ENCODE measurements around the gene SFR1. TPM values are rescaled to one million over a fixed set of nuclear protein-coding genes. Genes with fewer than 3 reads are reported as not detected.
A peak's percentile ranks its signal among the peaks of the same experiment; 100 is the strongest.

The SFR1 gene
- total and polyA plus RNA-seq, 7 donors = 3.5 to 9.6 (median 4.1) TPM

- 39 to 50% (median 44%) methylated on average over 3 of the region's 3 CpGs for WGBS, 3 donors
- TF ChIP-seq CTCF (IDR thresholded peaks at IDR 0.05) = no peak
- Histone ChIP-seq H3K27me3 (ENCODE audit: insufficient read depth in 3 of 3, low read length in 2 of 3) (peaks cover 0 to 2% (median 0%) of the 10 kb centered on the region in 3 donors), H3K4me1 (no peaks in the 10 kb centered on the region), H3K36me3 (ENCODE audit: insufficient read depth in 1 of 2, low read depth in 1 of 2) (no peaks in the 10 kb centered on the region), H3K9me3 (no peaks in the 10 kb centered on the region), H3K4me3 (no peak overlapping the region), H3K27ac (no peak overlapping the region)
- intact Hi-C loops (cut with DNase I) = no loop called here
- DNase-seq (no peak), ATAC-seq (no peak)
These were observed 44.7 kb upstream of the SFR1 start for GRCh38 chr10:104077247-104077646.

DNA sequence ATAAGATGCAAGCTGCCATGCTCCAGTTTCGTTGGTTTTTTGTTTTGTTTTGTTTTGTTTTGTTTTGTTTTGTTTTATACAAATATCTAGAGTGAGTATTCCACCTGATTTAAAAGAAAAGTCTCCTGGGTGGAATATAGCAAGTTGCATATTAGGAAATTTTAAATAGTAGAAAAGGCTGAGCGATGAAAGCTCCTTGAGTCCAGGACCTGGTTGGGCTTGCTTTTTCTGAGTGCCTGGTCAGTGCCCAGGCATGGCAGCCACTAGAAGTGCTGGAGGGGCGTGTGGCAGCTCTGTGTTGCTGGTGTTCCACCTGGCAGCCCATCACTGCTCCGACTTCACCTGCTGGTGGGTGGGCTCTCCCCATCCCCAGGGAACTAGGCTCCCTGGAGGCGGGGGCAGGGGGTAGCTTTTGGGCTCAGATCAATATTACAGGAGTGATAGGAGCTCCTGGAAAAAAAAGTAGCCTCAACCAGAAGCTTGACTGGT lies 44.3 kb upstream of the SFR1 start:
- DNase-seq = no peak
- no peaks in the 10 kb centered on the region for H3K36me3 ChIP-seq (ENCODE audit: insufficient read depth in 1 of 2, low read depth in 1 of 2)
- H3K4me3 ChIP-seq = no peak overlapping the region
- WGBS, 3 donors = 81 to 84% (median 83%) methylated on average over 5 of the region's 5 CpGs
- H3K4me1 ChIP-seq = no peaks in the 10 kb centered on the region
- intact Hi-C loops (cut with DNase I) = no loop called here
- TF ChIP-seq CTCF (IDR thresholded peaks at IDR 0.05) = no peak
- H3K9me3 ChIP-seq = no peaks in the 10 kb centered on the region
- ATAC-seq = no peak
- H3K27me3 ChIP-seq (ENCODE audit: insufficient read depth in 3 of 3, low read length in 2 of 3) = no peaks in the 10 kb centered on the region
- no peak overlapping the region for H3K27ac ChIP-seq

GRCh38 chr10:104080762-104081161 lies 41.2 kb upstream of the SFR1 start:
- peak; percentile 29 for TF ChIP-seq CTCF (IDR thresholded peaks at IDR 0.05)
- no peaks in the 10 kb centered on the region for H3K27me3 ChIP-seq (ENCODE audit: insufficient read depth in 3 of 3, low read length in 2 of 3)
- no peak for DNase-seq
- H3K36me3 ChIP-seq (ENCODE audit: insufficient read depth in 1 of 2, low read depth in 1 of 2) = no peaks in the 10 kb centered on the region
- no peak overlapping the region for H3K27ac ChIP-seq
- intact Hi-C loops (cut with DNase I) = no loop called here
- ATAC-seq = no peak
- no peaks in the 10 kb centered on the region for H3K9me3 ChIP-seq
- whole genome bisulfite sequencing, 3 donors = 7 to 22% (median 20%) methylated on average over 1 of the region's 1 CpG
- no peak overlapping the region for H3K4me3 ChIP-seq
- no peaks in the 10 kb centered on the region for H3K4me1 ChIP-seq

GRCh38 chr10:104081998-104082397 lies 40.0 kb upstream of the SFR1 start:
- TF ChIP-seq CTCF (IDR thresholded peaks at IDR 0.05) = no peak
- no peaks in the 10 kb centered on the region for H3K9me3 ChIP-seq
- 63 to 70% (median 68%) methylated on average over 5 of the region's 5 CpGs for WGBS, 3 donors
- no peak for DNase-seq
- no peak for ATAC-seq
- no peak overlapping the region for H3K27ac ChIP-seq
- no peak overlapping the region for H3K4me3 ChIP-seq
- intact Hi-C loops (cut with DNase I) = no loop called here
- H3K27me3 ChIP-seq (ENCODE audit: insufficient read depth in 3 of 3, low read length in 2 of 3) = no peaks in the 10 kb centered on the region
- H3K4me1 ChIP-seq = no peaks in the 10 kb centered on the region
- H3K36me3 ChIP-seq (ENCODE audit: insufficient read depth in 1 of 2, low read depth in 1 of 2) = no peaks in the 10 kb centered on the region

- no peak overlapping the region for H3K27ac ChIP-seq
- H3K36me3 ChIP-seq (ENCODE audit: insufficient read depth in 1 of 2, low read depth in 1 of 2) = no peaks in the 10 kb centered on the region
- H3K27me3 ChIP-seq (ENCODE audit: insufficient read depth in 3 of 3, low read length in 2 of 3) = peaks cover 0 to 2% (median 0%) of the 10 kb centered on the region in 3 donors
- ATAC-seq (no peak), DNase-seq (no peak)
- no peaks in the 10 kb centered on the region for H3K9me3 ChIP-seq
- H3K4me1 ChIP-seq = no peaks in the 10 kb centered on the region
- H3K4me3 ChIP-seq = no peak overlapping the region
- no peak for TF ChIP-seq CTCF (IDR thresholded peaks at IDR 0.05)
- intact Hi-C loops (cut with DNase I) = no loop called here
- WGBS, 3 donors = 75 to 79% (median 78%) methylated on average over 5 of the region's 5 CpGs
These were observed 37.4 kb upstream of the SFR1 start for GRCh38 chr10:104084482-104085142.
